ENCODE measurements around the gene NUP58.
"Not testable (repeated sequence)": the region's sequence is repeated elsewhere in the genome, so short reads cannot be mapped to it uniquely, and the experiment has no call there.

Gene NUP58

DNA sequence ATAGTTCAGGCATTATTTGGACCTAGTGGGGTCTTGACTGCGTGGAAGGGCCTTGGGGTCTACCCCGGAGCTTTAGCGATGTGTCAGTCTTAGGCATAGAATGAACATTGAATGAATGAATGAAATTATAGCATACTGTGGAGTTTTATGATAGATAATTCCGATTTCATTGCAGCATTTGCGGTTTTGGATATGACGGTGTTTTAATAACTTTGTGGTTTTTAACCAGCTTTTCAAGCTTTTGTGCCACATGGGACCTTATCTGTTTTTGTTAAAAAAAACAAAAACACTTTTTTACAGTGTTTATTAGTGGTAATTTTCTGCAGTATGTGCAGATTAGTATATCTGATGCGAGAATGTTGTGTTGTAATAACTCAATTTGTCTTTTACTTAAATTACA lies 696 bp downstream of the NUP58 start:
- no peak for DNase-seq (ENCODE audit: low read depth)

DNA sequence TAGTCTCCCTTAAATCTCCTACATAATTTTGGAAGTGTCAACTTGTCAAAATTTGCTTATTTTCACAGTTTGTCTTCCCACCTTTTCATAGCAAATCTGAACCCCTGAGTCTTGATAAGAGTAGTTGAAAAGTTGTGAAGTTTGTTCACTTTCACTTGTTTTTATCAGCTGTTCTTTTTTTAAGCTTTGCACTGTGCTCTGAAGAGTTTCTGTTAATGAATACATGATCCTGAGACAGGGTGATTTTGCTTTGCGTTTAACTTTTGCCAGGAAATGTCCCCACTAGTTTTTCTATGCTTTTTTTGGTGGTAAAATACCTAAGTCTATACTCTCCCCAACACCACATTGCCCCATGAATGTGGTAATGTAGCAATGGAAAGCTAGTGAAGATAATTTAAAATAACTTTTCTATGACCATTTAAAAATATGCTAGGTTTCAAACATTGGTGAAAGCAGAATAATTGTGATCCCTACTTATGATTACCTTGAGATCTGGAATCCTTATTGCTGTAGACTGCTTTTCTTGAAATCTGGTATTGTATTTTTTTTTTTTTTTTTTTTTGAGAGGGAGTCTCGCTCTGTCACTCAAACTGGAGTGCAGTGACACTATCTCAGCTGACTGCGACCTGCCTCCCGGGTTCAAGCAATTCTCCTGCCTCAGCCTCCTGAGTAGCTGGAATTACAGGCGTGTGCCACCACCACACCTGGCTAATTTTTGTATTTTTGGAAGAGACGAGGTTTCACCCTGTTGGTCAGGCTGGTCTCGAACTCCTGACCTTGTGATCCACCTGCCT lies 5.4 kb downstream of the NUP58 start:
- no peak for DNase-seq (ENCODE audit: low read depth)

DNA sequence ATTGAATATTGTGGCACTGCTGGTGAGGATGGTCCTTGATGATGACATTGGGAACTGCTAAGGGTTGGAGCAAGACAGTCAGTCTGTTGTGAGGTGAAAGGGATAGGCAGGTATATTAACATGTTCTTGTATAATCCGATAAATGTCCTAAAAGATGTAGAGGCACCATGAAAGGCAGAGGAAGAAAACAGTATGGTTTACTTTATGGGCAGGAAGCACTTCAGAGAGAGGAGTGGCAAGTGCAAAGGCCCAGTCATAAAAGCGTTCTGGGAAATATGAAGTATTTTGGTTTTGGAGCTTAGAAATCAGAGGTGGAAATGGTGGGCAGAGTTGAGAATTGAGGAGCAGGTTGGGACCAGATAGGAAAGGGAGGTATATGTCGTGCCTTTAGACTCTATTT lies 9.5 kb downstream of the NUP58 start:
- no peak for DNase-seq (ENCODE audit: low read depth)

DNA sequence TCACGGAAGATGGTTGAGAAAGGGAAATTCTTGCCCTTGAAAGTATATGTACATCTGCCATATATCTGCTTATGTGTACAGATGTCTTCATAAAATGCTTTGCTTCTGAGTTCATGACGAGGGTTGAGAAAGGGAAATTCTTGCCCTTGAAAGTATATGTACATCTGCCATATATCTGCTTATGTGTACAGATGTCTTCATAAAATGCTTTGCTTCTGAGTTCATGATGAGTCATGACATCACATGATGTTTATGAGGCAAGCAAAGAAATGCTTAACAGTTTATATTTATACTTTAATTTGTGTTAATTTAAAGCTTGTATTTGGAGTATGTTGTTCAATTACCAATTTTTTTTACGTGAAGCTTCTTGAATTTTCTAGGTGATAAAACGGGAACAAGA lies 17.5 kb downstream of the NUP58 start:
- not testable (repeated sequence) for DNase-seq (ENCODE audit: low read depth)

GRCh38 chr13:25319771-25320170 lies 18.3 kb downstream of the NUP58 start:
- DNase-seq (ENCODE audit: low read depth): no peak

GRCh38 chr13:25324100-25324499 lies 22.7 kb downstream of the NUP58 start:
- DNase-seq (ENCODE audit: low read depth): no peak

DNA sequence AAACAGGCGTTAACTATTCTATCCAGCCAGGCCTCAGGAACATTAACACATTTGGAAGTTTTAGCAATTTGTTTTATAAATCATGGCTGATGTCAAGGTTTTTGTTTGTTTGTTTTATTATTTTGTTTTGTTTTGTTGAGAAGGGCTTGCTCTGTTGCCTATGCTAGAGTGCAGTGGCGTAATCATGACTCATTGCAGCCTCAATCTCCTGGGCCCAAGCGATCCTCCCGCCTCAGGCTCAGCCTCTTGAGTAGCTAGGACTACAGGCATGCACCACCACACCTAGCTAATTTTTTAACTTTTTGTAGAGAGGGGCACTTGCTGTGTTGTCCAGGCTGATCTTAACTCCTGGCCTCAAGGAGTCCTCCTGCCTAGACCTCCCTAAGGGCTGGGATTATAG lies 28.3 kb downstream of the NUP58 start:
- DNase-seq (ENCODE audit: low read depth): no peak

DNA sequence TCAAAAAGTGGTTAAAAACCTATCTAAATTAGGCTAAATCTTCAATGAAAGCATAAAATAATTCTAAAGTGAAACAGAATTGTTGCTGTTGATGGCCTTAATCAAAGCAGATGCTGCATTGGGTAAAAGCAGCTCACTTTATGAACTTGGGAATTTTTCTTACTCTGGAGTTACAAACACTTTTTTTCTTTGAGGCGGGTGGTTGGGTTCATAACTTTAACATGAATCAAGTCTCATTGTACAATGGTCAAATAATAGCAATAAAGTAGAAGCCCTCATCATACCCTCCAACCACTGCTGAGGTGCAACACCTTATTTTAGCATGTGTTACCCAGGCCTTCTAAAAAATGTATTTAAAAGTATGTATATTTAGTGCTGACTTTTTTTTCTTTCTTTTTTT lies 29.1 kb downstream of the NUP58 start:
- no peak for DNase-seq (ENCODE audit: low read depth)

DNA sequence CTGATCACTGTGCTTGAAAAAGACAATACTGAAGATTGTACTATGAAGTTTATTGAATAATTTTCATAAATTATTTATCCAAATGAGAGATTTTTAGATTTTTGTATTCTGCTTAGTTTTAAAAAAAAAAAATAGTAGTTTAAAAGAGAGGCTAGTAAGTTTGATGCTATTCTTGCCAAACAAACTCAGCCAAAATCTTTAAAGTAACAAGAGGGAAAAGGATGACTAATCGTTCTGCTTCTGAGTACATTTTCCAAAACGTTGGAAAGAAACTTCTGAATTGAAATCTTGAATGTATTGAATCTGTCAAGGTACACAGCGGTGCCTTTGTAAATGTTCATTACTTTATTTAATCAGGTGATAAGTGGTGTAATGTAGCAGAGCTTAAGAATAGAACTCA lies 34.4 kb downstream of the NUP58 start:
- DNase-seq (ENCODE audit: low read depth): no peak

- no peak for DNase-seq (ENCODE audit: low read depth)
Observed at GRCh38 chr13:25345576-25345975, 44.2 kb downstream of the NUP58 start.

GRCh38 chr13:25347151-25347550 lies 45.7 kb downstream of the NUP58 start:
- no peak for DNase-seq (ENCODE audit: low read depth)

DNA sequence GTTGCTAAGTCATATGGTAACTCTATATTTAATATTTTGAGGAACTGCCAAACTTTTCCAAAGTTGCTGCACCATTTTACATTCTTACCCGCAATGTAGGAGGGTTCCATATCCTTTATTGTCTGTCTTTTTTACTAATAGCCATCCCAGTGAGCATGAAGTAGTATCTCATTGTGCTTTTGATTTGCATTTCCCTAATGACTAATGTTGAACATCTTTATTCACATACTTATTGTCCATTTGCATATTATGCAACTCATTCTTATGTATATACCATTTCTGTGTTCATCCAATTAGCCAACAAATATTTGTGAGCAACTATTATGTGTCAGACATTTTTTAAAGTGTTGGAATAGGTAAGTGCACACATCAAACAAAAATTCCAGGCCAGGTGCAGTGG lies 50.0 kb downstream of the NUP58 start:
- DNase-seq (ENCODE audit: low read depth): no peak

DNA sequence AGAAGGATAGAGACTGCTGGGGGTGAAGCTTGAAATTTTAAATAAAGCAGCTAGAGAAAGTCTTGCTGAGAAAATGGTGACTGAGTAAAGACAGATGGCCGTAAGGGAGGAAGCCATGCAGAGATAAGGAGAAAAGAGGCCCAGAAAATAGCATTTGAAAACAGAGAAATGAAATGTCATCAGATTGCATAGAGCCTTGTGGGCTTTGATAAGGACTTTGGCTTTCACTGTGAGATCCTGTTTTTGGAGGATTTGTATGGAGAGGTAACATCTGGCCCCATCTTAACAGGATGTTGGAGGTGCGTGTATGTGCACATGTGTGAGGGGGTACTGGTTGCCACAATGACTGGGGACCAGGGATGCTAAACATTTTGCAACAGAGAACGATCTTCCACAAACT lies 50.8 kb downstream of the NUP58 start:
- DNase-seq (ENCODE audit: low read depth): no peak

GRCh38 chr13:25352806-25353205 lies 51.4 kb downstream of the NUP58 start:
- DNase-seq (ENCODE audit: low read depth): no peak

- no peak for DNase-seq (ENCODE audit: low read depth)
Observed at GRCh38 chr13:25353344-25353743, 51.9 kb downstream of the NUP58 start.

GRCh38 chr13:25354377-25354776 lies 53.0 kb downstream of the NUP58 start:
- no peak for DNase-seq (ENCODE audit: low read depth)

DNA sequence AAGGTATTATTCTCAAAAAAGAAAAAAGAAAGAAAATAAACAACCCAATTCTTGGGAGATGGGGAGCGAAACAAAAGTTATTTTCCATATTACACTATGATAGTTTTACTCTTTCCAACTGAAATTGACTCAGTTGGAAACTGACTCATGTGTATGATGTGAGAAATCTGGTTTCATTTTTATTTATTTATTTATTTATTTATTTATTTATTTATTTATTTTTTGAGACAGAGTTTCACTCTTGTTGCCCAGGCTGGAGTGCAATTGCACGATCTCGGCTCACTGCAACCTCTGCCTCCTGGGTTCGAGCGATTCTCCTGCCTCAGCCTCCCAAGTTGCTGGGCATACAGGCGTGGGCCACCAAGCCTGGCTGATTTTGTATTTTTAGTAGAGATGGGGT lies 59.0 kb downstream of the NUP58 start:
- not testable (repeated sequence) for DNase-seq (ENCODE audit: low read depth)

DNA sequence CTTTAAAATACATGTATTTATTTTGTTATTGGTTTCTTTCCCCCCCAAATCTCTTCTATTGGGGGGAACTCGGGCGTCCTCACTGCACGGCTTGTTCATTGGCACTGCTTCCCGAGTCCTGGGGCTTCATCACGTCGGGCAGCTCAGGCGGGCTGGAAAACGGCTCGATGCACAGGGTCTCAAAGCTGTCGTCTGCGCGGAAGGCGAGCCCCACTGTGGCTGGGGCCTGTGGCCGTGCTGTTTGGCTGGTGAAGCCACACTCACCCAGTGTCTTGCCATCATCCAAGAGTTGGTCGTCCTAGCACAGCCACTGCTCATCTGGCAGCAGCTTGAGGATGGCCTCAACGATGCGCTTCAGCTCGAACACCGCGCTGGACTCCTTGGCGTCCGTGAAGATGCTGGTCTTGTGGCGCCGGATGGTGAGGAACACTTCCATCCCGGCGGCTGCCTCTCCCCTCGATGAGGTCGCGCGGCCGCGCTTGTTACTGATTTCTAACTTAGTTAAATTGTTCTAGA lies 64.4 kb downstream of the NUP58 start:
- no peak for DNase-seq (ENCODE audit: low read depth)

DNA sequence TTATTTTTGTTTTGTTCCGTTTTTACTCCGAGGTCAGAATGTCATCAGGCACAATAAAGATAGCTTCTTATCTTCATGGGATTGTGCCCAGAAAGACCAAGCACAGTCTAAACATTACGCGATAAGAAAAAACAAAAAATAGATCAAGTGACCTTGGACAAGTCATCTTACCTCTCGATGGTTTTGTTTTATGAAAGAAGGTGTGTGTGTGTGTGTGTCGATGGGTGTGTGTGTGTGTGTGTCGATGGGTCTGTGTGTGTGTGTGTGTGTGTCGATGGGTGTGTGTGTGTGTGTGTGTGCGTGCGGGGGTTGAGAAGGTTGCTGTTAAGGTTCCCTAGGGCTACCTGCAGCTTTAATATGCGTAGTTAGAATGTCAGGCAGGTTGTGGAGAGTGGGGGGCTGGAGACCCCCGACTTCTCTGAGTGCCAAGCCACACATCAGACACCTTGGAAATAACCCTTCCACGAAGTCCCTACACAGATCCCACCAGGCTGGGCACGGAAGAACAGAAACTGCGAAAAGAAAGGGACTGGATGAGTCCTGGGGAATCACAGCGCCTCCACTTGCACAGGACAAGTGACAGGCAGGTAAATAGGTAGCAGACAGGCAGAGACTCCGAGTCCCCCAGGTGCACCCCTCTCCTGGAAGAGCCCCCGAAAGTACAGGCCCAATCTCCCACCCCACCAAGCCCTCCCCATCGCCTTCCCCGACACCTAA lies 69.9 kb downstream of the NUP58 start:
- no peak for DNase-seq (ENCODE audit: low read depth)

- no peak for DNase-seq (ENCODE audit: low read depth)
Observed at GRCh38 chr13:25371875-25372283, 70.5 kb downstream of the NUP58 start, which contains the start of gene ATP8A2. TSS of gene ATP8A2 (plus strand) at chr13:25371974. CDS start at chr13:25372213, 239 bp downstream.

DNA sequence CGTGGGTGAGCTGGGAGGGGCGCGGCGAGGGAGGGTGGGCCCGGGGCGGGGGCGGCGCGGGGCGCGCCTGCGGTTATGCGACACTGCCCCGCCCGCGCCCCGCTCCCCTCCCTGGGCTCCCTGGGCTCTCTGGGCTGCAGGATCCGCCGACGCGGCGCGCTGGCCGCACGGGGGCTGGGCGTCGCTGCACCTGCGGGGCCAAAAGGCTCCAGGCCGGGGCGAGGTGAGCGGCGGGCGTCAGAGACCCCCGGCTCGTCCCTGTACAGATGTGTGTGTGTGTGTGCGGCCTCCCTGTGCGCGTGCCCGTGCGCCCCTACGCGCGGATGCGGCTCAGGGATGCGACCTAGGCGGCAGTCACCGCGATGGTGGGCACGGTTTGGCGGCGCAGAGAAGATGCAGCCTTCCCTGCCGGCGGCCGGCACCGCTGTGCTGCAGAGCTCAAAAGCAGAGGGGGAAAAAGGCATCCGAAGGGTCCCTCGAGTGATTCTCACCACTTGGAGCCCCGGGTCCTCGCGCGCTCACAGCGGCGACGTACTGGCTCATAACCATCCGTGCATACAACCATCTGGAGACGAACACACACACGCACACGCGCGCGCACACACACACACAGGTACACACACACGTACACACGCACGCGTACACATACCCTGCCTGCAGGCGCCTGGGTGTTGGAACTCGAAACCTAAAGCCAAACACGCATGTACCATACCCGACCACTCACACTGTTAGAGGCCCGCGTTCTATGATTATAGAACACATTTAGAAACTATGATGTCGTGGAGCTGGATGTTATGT lies 71.1 kb downstream of the NUP58 start:
- DNase-seq (ENCODE audit: low read depth): no peak

- no peak for DNase-seq (ENCODE audit: low read depth)
Observed at GRCh38 chr13:25375727-25376358, 74.4 kb downstream of the NUP58 start.

Measured in stimulated activated CD8-positive, alpha-beta memory T cell treated with anti-CD3 and anti-CD28 coated beads, Interleukin-7, amount 100 ng/mL, for 24 hours (primary cell).